HepG2 (cell line): ENCODE data around the gene CCDC197. TPM values are rescaled to one million over a fixed set of nuclear protein-coding genes. Genes with fewer than 3 reads are reported as not detected.

Source experiments
- ATAC-seq: fragments of 200-7000 bp; cut with Tn5 transposase; 3 replicates; pipeline ENCODE4 v1.9.1; 2020; ENCODE audit warnings: mild to moderate bottlenecking, moderate library complexity
- BruUV-seq: library from RNA; stranded (reverse); fragments of 400-500 nt; replicated peaks from 2 replicates; lab custom pipeline; 2021; lab: Mats Ljungman, UMichigan
- CTCF ChIA-PET: fragments of 300-600 bp; formaldehyde crosslinking; extraction: SDS; loops from one replicate; lab custom pipeline; 2021; ENCODE audit warnings: low total read pairs, inconsistent platforms, low intra/inter-chr PET ratio; lab: Yijun Ruan, JAX
- POLR2A ChIA-PET: fragments of 350-600 bp; sonication (Branson Sonifier 250); formaldehyde crosslinking; loops from one replicate; lab custom pipeline; 2020; ENCODE audit warnings: antibody characterized with exemption, inconsistent platforms; lab: Yijun Ruan, JAX
- DNase-seq: peaks from one replicate; pipeline ENCODE4 v3.0.0-alpha.2; 2015; ENCODE audit warnings: low spot score
- FAIRE-seq: peaks from 3 replicates; lab custom pipeline; 2011; peaks lifted over from hg19 to GRCh38; lab: Jason Lieb, UNC
- H2AFZ ChIP-seq: one replicate; pipeline ENCODE4 v1.6.1; 2011; ENCODE audit warnings: low read length, inconsistent platforms
- H3K27ac ChIP-seq: fragments of 300-600 bp; 3 replicates; pipeline ENCODE4 v1.8.0; 2011; ENCODE audit warnings: mixed run types, mild to moderate bottlenecking, mixed read lengths, low read length, inconsistent platforms; ENCODE audit not compliant: insufficient read depth; ENCODE audit errors: extremely low read length
- H3K27me3 ChIP-seq, 2 experiments: fragments of 200-600 bp in 1 of 2; 2 replicates in 1 of 2; 3 replicates in 1 of 2; pipeline versions ENCODE4 v1.6.0 to v1.8.0; 2011; ENCODE audit warnings: low read length in 2 of 2, mild to moderate bottlenecking in 2 of 2, moderate library complexity in 2 of 2, inconsistent platforms in 1 of 2; ENCODE audit not compliant: insufficient read depth in 2 of 2, control insufficient read depth in 1 of 2
- H3K36me3 ChIP-seq, 2 experiments: fragments of 200-600 bp in 1 of 2; replicated peaks in 1 of 2; 2 replicates in 1 of 2; 3 replicates in 1 of 2; pipeline versions ENCODE4 v1.5.1 to v1.8.0; 2011; ENCODE audit warnings: low read length in 2 of 2, inconsistent platforms in 1 of 2; ENCODE audit not compliant: insufficient read depth in 2 of 2, control insufficient read depth in 1 of 2
- H3K4me1 ChIP-seq: 2 replicates; pipeline ENCODE4 v1.5.1; 2012; ENCODE audit warnings: low read length, inconsistent platforms; ENCODE audit not compliant: insufficient read depth
- H3K4me2 ChIP-seq: 2 replicates; pipeline ENCODE4 v1.6.0; 2011; ENCODE audit warnings: low read depth, low read length, inconsistent platforms
- H3K4me3 ChIP-seq, 3 experiments: fragments of 200-600 bp in 1 of 3; sonication (generic), shearing (Covaris generic) in 1 of 3; replicated peaks in 1 of 3; 2 replicates each; pipeline ENCODE4 v1.5.1; 2011 to 2016; ENCODE audit warnings: low read length in 3 of 3, inconsistent platforms in 2 of 3, low read depth in 2 of 3, mild to moderate bottlenecking in 2 of 3, control low read depth in 1 of 3, mixed read lengths in 1 of 3; ENCODE audit not compliant: insufficient read depth in 1 of 3
- H3K79me2 ChIP-seq: one replicate; pipeline ENCODE4 v1.6.1; 2011; ENCODE audit warnings: low read length, inconsistent platforms; ENCODE audit not compliant: insufficient read depth
- H3K9ac ChIP-seq: 2 replicates; pipeline ENCODE4 v1.6.0; 2011; ENCODE audit warnings: mild to moderate bottlenecking, low read depth, low read length, inconsistent platforms; ENCODE audit not compliant: insufficient read depth
- H3K9me3 ChIP-seq: 2 replicates; pipeline ENCODE4 v1.5.1; 2012; ENCODE audit warnings: mild to moderate bottlenecking, low read length
- H4K20me1 ChIP-seq: 2 replicates; pipeline ENCODE4 v1.6.0; 2011; ENCODE audit warnings: inconsistent platforms, mild to moderate bottlenecking, low read length, moderate library complexity; ENCODE audit not compliant: insufficient read depth
- EZH2 ChIP-seq: conservative IDR thresholded peaks from 2 replicates; pipeline ENCODE4 v1.6.1; 2012; ENCODE audit warnings: mild to moderate bottlenecking, low read depth, low read length, moderate library complexity
- FLYWCH1 ChIP-seq: sonication (generic); formaldehyde crosslinking; IDR thresholded peaks from 2 replicates; pipeline ENCODE4 v1.8.1; 2023; ENCODE audit warnings: mild to moderate bottlenecking, missing genetic modification reagents
- MAZ ChIP-seq, 2 experiments: sonication (generic) in 1 of 2; formaldehyde crosslinking in 1 of 2; IDR thresholded peaks; 2 replicates each; pipeline versions ENCODE4 v1.5.0 to v1.6.1; 2012 to 2020; ENCODE audit warnings: low read depth in 2 of 2, mild to moderate bottlenecking in 2 of 2, borderline replicate concordance in 1 of 2, improper control_type of control experiment in 1 of 2, low read length in 1 of 2, missing genetic modification reagents in 1 of 2, moderate library complexity in 1 of 2
- REXO4 ChIP-seq: sonication (generic); formaldehyde crosslinking; IDR thresholded peaks from 2 replicates; pipeline ENCODE4 v1.8.0; 2022; ENCODE audit warnings: missing genetic modification reagents, mild to moderate bottlenecking, borderline replicate concordance
- SMYD3 ChIP-seq: sonication (generic); formaldehyde crosslinking; IDR thresholded peaks from 2 replicates; pipeline ENCODE4 v1.8.1; 2023; ENCODE audit warnings: mild to moderate bottlenecking, missing genetic modification reagents
- WGBS: methylation state at CpG from one replicate; pipeline ENCODE4 v1.1.6; 2017; ENCODE audit warnings: low lambda C conversion rate; 5-methylcytosine and 5-hydroxymethylcytosine counted together
- in situ Hi-C: cut with HindIII; loops from 2 replicates; pipeline ENCODE4 v1.10.0; 2017; ENCODE audit warnings: low pct_unique_long_range_greater_than_20kb; ENCODE audit not compliant: extremely low pct_ligation_motif_present
- intact Hi-C: fragments of 100-400 bp; cut with micrococcal nuclease; formaldehyde crosslinking; loops from one replicate; pipeline ENCODE4 v1.10.0; 2022; ENCODE audit not compliant: unreplicated experiment
- polyA plus RNA-seq, 8 experiments: library from polyadenylated mRNA; depleted of rRNA in 3 of 8; stranded (reverse) in 7 of 8; unstranded in 1 of 8; fragments of >200 nt; fragmentation: Illumina TruSeq in 4 of 8; extraction: Trizol in 4 of 8; gene quantifications; 2 replicates each; pipeline versions ENCODE4 v1.2.1 to v1.2.3, GENCODE V29; 2011 to 2016; ENCODE audit warnings: low read depth in 4 of 8, missing spikeins in 1 of 8, mixed read lengths in 1 of 8; ENCODE audit not compliant: insufficient read depth in 1 of 8
- total RNA-seq, 5 experiments: library from RNA; depleted of rRNA; stranded (reverse); fragments of >200 nt; fragmentation: Illumina TruSeq; extraction: Trizol; gene quantifications; 2 replicates each; pipeline ENCODE4 v1.2.3, GENCODE V29; 2016; ENCODE audit warnings: low read depth in 1 of 5
- TF ChIP-seq, protein P1 (sequence below): sonication (generic); formaldehyde crosslinking; IDR thresholded peaks from 2 replicates; pipeline ENCODE4 v1.4.0; 2020; ENCODE audit warnings: missing genetic modification reagents

The CCDC197 gene
- total and polyA plus RNA-seq, 2 of the 13 experiments (the other 11 are each of a cell fraction or from before 2014, with no cell fraction given): 0.11 to 0.13 TPM

GRCh38 chr14:94048691-94049624 is 51.9 kb downstream of the CCDC197 start:
- no peak for DNase-seq
- in situ Hi-C loops: no loop called here
- POLR2A ChIA-PET: no interaction called here
- FAIRE-seq: no peak
- no TSS peak for BruUV-seq
- Histone ChIP-seq H4K20me1 (no peaks in the 10 kb centered on the region), H2AFZ (no peak overlapping the region), H3K27ac (no peak overlapping the region), H3K4me3 (no peak overlapping the region), H3K27me3 (no peaks in the 10 kb centered on the region), H3K4me2 (no peak overlapping the region), H3K4me1 (peaks cover 19% of the 10 kb centered on the region), H3K9ac (no peak overlapping the region), H3K9me3 (no peaks in the 10 kb centered on the region), H3K79me2 (no peaks in the 10 kb centered on the region), H3K36me3 (peaks cover 28 to 74% of the 10 kb centered on the region in 2 experiments)
- CTCF ChIA-PET: no interaction called here
- no peak for ATAC-seq
- TF ChIP-seq, protein P1, sequence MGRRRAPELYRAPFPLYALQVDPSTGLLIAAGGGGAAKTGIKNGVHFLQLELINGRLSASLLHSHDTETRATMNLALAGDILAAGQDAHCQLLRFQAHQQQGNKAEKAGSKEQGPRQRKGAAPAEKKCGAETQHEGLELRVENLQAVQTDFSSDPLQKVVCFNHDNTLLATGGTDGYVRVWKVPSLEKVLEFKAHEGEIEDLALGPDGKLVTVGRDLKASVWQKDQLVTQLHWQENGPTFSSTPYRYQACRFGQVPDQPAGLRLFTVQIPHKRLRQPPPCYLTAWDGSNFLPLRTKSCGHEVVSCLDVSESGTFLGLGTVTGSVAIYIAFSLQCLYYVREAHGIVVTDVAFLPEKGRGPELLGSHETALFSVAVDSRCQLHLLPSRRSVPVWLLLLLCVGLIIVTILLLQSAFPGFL (CRISPR knock-in tag): no peak
- TF ChIP-seq MAZ (IDR thresholded peaks at IDR 0.05; ENCODE audit: borderline replicate concordance, low read depth, low read length) (no peak), MAZ (CRISPR knock-in tag; IDR thresholded peaks at IDR 0.05; ENCODE audit: low read depth) (no peak)
- intact Hi-C loops: no loop called here
- 95% methylated on average over 9 of the region's 10 CpGs for WGBS

- Histone ChIP-seq H2AFZ (no peak overlapping the region), H3K27ac (no peak overlapping the region), H3K4me1 (peaks cover 19% of the 10 kb centered on the region), H3K4me3 (no peak overlapping the region), H3K36me3 (peaks cover 30 to 74% of the 10 kb centered on the region in 2 experiments), H3K27me3 (no peaks in the 10 kb centered on the region), H3K79me2 (no peaks in the 10 kb centered on the region), H3K9me3 (no peaks in the 10 kb centered on the region), H3K4me2 (no peak overlapping the region), H3K9ac (no peak overlapping the region), H4K20me1 (no peaks in the 10 kb centered on the region)
- FAIRE-seq (no peak), ATAC-seq (no peak), DNase-seq (no peak)
- WGBS: 94% methylated on average over 1 of the region's 2 CpGs
- CTCF ChIA-PET: no interaction called here
- intact Hi-C loops: no loop called here
- BruUV-seq: no TSS peak
- POLR2A ChIA-PET: no interaction called here
- in situ Hi-C loops: loop anchor here (10.0 kb wide), 1 partner anchor 255 kb away; no protein-coding TSS in a partner anchor
- TF ChIP-seq REXO4 (no peak), SMYD3 (no peak), EZH2 (no peak), FLYWCH1 (CRISPR knock-in tag) (no peak)
Measured at GRCh38 chr14:94049625-94050023, 52.5 kb downstream of the CCDC197 start.
